ENCODE data around the gene TRMT10A.

GRCh38 chr4:99563310-99564186 is at the start of gene TRMT10A:
- TF ChIP-seq CTCF (conservative IDR thresholded peaks at IDR 0.05) (no peak; the same call in 1 of the 2 replicates), ZFX (IDR thresholded peaks at IDR 0.05) (peak; percentile 68)

Data from C4-2B (cell line).